Activated CD8-positive, alpha-beta memory T cell treated with anti-CD3 and anti-CD28 coated beads for 36 hours (primary cell): ENCODE measurements around the gene RUFY1. TPM values are rescaled to one million over a fixed set of nuclear protein-coding genes. Genes with fewer than 3 reads are reported as not detected.
"Not testable (repeated sequence)": the region's sequence is repeated elsewhere in the genome, so short reads cannot be mapped to it uniquely, and the experiment has no call there.

ENCODE experiments used
- CTCF ChIA-PET: fragments of 350-600 bp; sonication (Branson Sonifier 250); formaldehyde crosslinking; loops from one replicate; lab custom pipeline; 2021; ENCODE audit warnings: antibody characterized with exemption; lab: Charles Lee
- POLR2A ChIA-PET: fragments of 350-600 bp; sonication (Branson Sonifier 250); formaldehyde crosslinking; loops from one replicate; lab custom pipeline; 2021; ENCODE audit warnings: antibody characterized with exemption; lab: Charles Lee
- total RNA-seq, 2 experiments: library from RNA; stranded (reverse); gene quantifications; one replicate each; pipeline ENCODE4 v1.2.3, GENCODE V29; 2021

Gene RUFY1
- total RNA-seq, 2 experiments from 2014 or later: 35.0 to 36.9 TPM

GRCh38 chr5:179614745-179615144, 64.4 kb downstream of the RUFY1 start:
- CTCF ChIA-PET: interaction anchor here (0.7 to 0.9 kb wide), 2 partner anchors 9 to 292 kb away, joined by 3 read pairs; partner anchors contain the start of gene HNRNPH1
- POLR2A ChIA-PET: interaction anchor here (0.6 to 4.7 kb wide), 6 partner anchors 9 to 502 kb away, joined by 3 to 21 read pairs (median 9); partner anchors contain the start of gene HNRNPH1

- CTCF ChIA-PET: interaction anchor here (0.9 kb wide), 1 partner anchor 8 kb away, joined by 3 read pairs; the partner anchor contains the start of gene HNRNPH1
These were observed 64.8 kb downstream of the RUFY1 start for GRCh38 chr5:179615203-179615602.

GRCh38 chr5:179616002-179616594, 65.7 kb downstream of the RUFY1 start:
- POLR2A ChIA-PET: interaction anchor here (0.6 kb wide), 2 partner anchors 53 to 63 kb away, joined by 3 to 5 read pairs; no protein-coding TSS in a partner anchor
- CTCF ChIA-PET: no interaction called here

More at GRCh38 chr5:179615203-179615602, 64.8 kb downstream of the RUFY1 start:
- POLR2A ChIA-PET: interaction anchor here (0.6 to 4.7 kb wide), 2 partner anchors 8 to 52 kb away, joined by 5 to 21 read pairs; partner anchors contain the start of gene HNRNPH1

- ChIA-PET CTCF (no interaction called here), POLR2A (no interaction called here)
These were observed 67.6 kb downstream of the RUFY1 start for GRCh38 chr5:179617930-179618329.

- CTCF ChIA-PET: interaction anchor here (1.1 kb wide), 1 partner anchor 8 kb away, joined by 3 read pairs; no protein-coding TSS in a partner anchor
- POLR2A ChIA-PET: no interaction called here
These were observed 68.7 kb downstream of the RUFY1 start for GRCh38 chr5:179618923-179619554.

GRCh38 chr5:179619776-179620175, 69.4 kb downstream of the RUFY1 start:
- POLR2A ChIA-PET: no interaction called here
- CTCF ChIA-PET: interaction anchor here (1.1 kb wide), 1 partner anchor 9 kb away, joined by 3 read pairs; no protein-coding TSS in a partner anchor

- POLR2A ChIA-PET: interaction anchor here (0.9 to 1.3 kb wide), 2 partner anchors 112 to 1415 kb away, joined by 3 to 5 read pairs; partner anchors contain the start of gene MAML1
- CTCF ChIA-PET: interaction anchor here (1.1 to 1.2 kb wide), 2 partner anchors 9 to 21 kb away, joined by 3 read pairs; no protein-coding TSS in a partner anchor
These were observed 69.9 kb downstream of the RUFY1 start for GRCh38 chr5:179620293-179620692.

GRCh38 chr5:179620703-179621350, 70.5 kb downstream of the RUFY1 start:
- CTCF ChIA-PET: interaction anchor here (1.2 kb wide), 1 partner anchor 22 kb away, joined by 3 read pairs; no protein-coding TSS in a partner anchor

GRCh38 chr5:179621551-179622214, 71.3 kb downstream of the RUFY1 start:
- POLR2A ChIA-PET: interaction anchor here (0.6 to 1.3 kb wide), 3 partner anchors 9 to 111 kb away, joined by 3 to 6 read pairs (median 5); partner anchors contain the start of gene MAML1
- CTCF ChIA-PET: interaction anchor here (1.2 kb wide), 1 partner anchor 23 kb away, joined by 3 read pairs; no protein-coding TSS in a partner anchor

More at GRCh38 chr5:179620703-179621350, 70.5 kb downstream of the RUFY1 start:
- POLR2A ChIA-PET: interaction anchor here (0.9 to 1.3 kb wide), 2 partner anchors 112 to 1415 kb away, joined by 3 to 5 read pairs; partner anchors contain the start of gene MAML1

- ChIA-PET CTCF (interaction anchor here (1.0 to 2.7 kb wide), 7 partner anchors 8 to 109 kb away, joined by 3 to 9 read pairs (median 4); partner anchors contain the start of gene MAML1), POLR2A (interaction anchor here (0.5 to 2.8 kb wide), 19 partner anchors 10 to 1179 kb away, joined by 3 to 21 read pairs (median 5); partner anchors contain the start of genes MAML1, MGAT1 and RUFY1)
These were observed 72.9 kb downstream of the RUFY1 start, which contains the start of gene HNRNPH1 for GRCh38 chr5:179623003-179623905. Gene HNRNPH1, minus strand, starts transcription at chr5:179623671. Its CDS starts 538 bp downstream, at chr5:179623133.

GRCh38 chr5:179623906-179624741, 73.8 kb downstream of the RUFY1 start:
- ChIA-PET CTCF (interaction anchor here (1.0 to 2.7 kb wide), 7 partner anchors 8 to 108 kb away, joined by 3 to 9 read pairs (median 4); partner anchors contain the start of gene MAML1), POLR2A (interaction anchor here (0.5 to 2.8 kb wide), 18 partner anchors 9 to 1178 kb away, joined by 3 to 21 read pairs (median 6); partner anchors contain the start of genes MAML1, MGAT1 and RUFY1)

- POLR2A ChIA-PET: interaction anchor here (2.8 kb wide), 1 partner anchor 53 kb away, joined by 15 read pairs; no protein-coding TSS in a partner anchor
- CTCF ChIA-PET: interaction anchor here (0.6 to 2.7 kb wide), 4 partner anchors 12 to 1160 kb away, joined by 3 to 9 read pairs (median 3); partner anchors contain the start of gene MAML1
These were observed 74.5 kb downstream of the RUFY1 start for GRCh38 chr5:179624841-179625271.

- POLR2A ChIA-PET: interaction anchor here (1.3 kb wide), 1 partner anchor 10 kb away, joined by 4 read pairs; the partner anchor contains the start of gene HNRNPH1
- CTCF ChIA-PET: interaction anchor here (1.4 kb wide), 1 partner anchor 10 kb away, joined by 4 read pairs; the partner anchor contains the start of gene HNRNPH1
These were observed 83.4 kb downstream of the RUFY1 start for GRCh38 chr5:179633501-179634369.

GRCh38 chr5:179634370-179635172, 84.2 kb downstream of the RUFY1 start:
- CTCF ChIA-PET, POLR2A ChIA-PET: not testable (repeated sequence)
